ENCODE measurements around the gene PLEKHG4. TPM values are rescaled to one million over a fixed set of nuclear protein-coding genes. Genes with fewer than 3 reads are reported as not detected.

PLEKHG4 gene
- total RNA-seq, 1 experiment from 2014 or later, result 32.7 TPM

GRCh38 chr16:67327743-67328142, 48.4 kb downstream of the PLEKHG4 start:
- H3K4me1 Mint-ChIP-seq (ENCODE audit: insufficient read depth, unreplicated experiment), result no peaks in the 10 kb centered on the region
- no peaks in the 10 kb centered on the region for H3K9me3 Mint-ChIP-seq (ENCODE audit: unreplicated experiment)
- H3K4me3 Mint-ChIP-seq (ENCODE audit: unreplicated experiment), result no peak overlapping the region
- intact Hi-C loops (cut with micrococcal nuclease), result no loop called here
- no TSS peak for BruUV-seq (replicated peaks)
- peaks cover 36% of the 10 kb centered on the region for H3K27me3 Mint-ChIP-seq (ENCODE audit: insufficient read depth, unreplicated experiment)
- no peak overlapping the region for H3K27ac Mint-ChIP-seq (ENCODE audit: low read depth, unreplicated experiment)
- DNase-seq (ENCODE audit: unreplicated experiment), result no peak
- TF ChIP-seq CTCF (IDR thresholded peaks at IDR 0.05; ENCODE audit: unreplicated experiment), result no peak
- CTCF ChIA-PET, result interaction anchor here (1.3 kb wide), 1 partner anchor 67 kb away, joined by 5 read pairs; no protein-coding TSS in a partner anchor
- H3K36me3 Mint-ChIP-seq (ENCODE audit: insufficient read depth, unreplicated experiment), result no peaks in the 10 kb centered on the region
- POLR2A ChIA-PET, result interaction anchor here (1.6 kb wide), 1 partner anchor 10 kb away, joined by 6 read pairs; no protein-coding TSS in a partner anchor

DNA sequence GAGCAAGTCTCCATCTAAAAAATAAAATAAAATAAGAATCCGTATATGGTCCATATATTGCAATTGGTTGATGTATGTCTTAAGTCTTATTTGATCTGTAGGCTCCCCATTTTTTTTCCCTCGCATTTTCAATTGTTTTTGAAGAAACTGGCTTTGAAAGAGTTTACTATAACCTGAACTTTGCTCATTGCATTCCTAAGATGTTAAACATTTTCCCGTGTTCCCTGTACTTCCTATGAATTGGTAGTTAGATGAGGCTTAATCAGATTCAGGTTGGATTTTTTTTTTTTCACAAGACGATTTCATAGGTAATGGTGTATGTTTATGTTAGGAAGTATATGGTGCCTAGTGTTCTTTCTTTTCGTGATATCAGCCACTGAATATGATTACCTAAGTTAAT, 50.6 kb downstream of the PLEKHG4 start:
- TF ChIP-seq CTCF (IDR thresholded peaks at IDR 0.05; ENCODE audit: unreplicated experiment), result no peak

DNA sequence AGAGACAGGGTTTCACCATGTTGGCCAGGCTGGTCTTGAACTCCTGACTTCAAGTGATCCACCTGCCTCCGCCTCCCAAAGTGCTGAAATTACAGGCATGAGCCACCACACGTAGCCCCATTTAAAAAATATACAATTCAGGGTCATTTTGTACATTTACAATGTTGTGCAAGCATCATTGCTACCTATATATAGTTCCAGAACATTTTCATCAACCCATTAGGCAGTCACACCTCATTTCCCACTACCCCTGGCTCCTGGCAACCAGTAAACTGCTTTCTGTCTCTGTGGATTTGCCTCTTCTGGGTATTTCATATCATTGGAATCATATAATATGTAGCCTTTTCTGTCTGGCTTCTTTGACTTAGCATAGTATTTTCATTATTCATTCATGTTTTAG, 54.0 kb downstream of the PLEKHG4 start:
- POLR2A ChIA-PET, result no interaction called here
- CTCF ChIA-PET, result no interaction called here
- Mint-ChIP-seq H3K9me3 (ENCODE audit: unreplicated experiment) (no peaks in the 10 kb centered on the region), H3K36me3 (ENCODE audit: insufficient read depth, unreplicated experiment) (no peaks in the 10 kb centered on the region), H3K4me1 (ENCODE audit: insufficient read depth, unreplicated experiment) (no peaks in the 10 kb centered on the region), H3K27ac (ENCODE audit: low read depth, unreplicated experiment) (no peak overlapping the region), H3K27me3 (ENCODE audit: insufficient read depth, unreplicated experiment) (no peaks in the 10 kb centered on the region), H3K4me3 (ENCODE audit: unreplicated experiment) (no peak overlapping the region)
- no TSS peak for BruUV-seq (replicated peaks)
- no peak for TF ChIP-seq CTCF (IDR thresholded peaks at IDR 0.05; ENCODE audit: unreplicated experiment)
- no peak for DNase-seq (ENCODE audit: unreplicated experiment)
- intact Hi-C loops (cut with micrococcal nuclease), result no loop called here

More for the DNA sequence above, 50.6 kb downstream of the PLEKHG4 start:
- Mint-ChIP-seq H3K27ac (ENCODE audit: low read depth, unreplicated experiment) (no peak overlapping the region), H3K36me3 (ENCODE audit: insufficient read depth, unreplicated experiment) (no peaks in the 10 kb centered on the region), H3K4me1 (ENCODE audit: insufficient read depth, unreplicated experiment) (no peaks in the 10 kb centered on the region), H3K27me3 (ENCODE audit: insufficient read depth, unreplicated experiment) (peaks cover 15% of the 10 kb centered on the region), H3K4me3 (ENCODE audit: unreplicated experiment) (no peak overlapping the region), H3K9me3 (ENCODE audit: unreplicated experiment) (no peaks in the 10 kb centered on the region)
- intact Hi-C loops (cut with micrococcal nuclease), result no loop called here
- no TSS peak for BruUV-seq (replicated peaks)
- ChIA-PET CTCF (interaction anchor here (0.6 kb wide), 1 partner anchor 15 kb away, joined by 5 read pairs; no protein-coding TSS in a partner anchor), POLR2A (interaction anchor here (0.7 kb wide), 1 partner anchor 20 kb away, joined by 4 read pairs; no protein-coding TSS in a partner anchor)
- DNase-seq (ENCODE audit: unreplicated experiment), result no peak

GRCh38 chr16:67336116-67336515, 56.8 kb downstream of the PLEKHG4 start:
- Mint-ChIP-seq H3K27ac (ENCODE audit: low read depth, unreplicated experiment) (no peak overlapping the region), H3K9me3 (ENCODE audit: unreplicated experiment) (no peaks in the 10 kb centered on the region), H3K36me3 (ENCODE audit: insufficient read depth, unreplicated experiment) (no peaks in the 10 kb centered on the region), H3K4me1 (ENCODE audit: insufficient read depth, unreplicated experiment) (no peaks in the 10 kb centered on the region), H3K4me3 (ENCODE audit: unreplicated experiment) (no peak overlapping the region), H3K27me3 (ENCODE audit: insufficient read depth, unreplicated experiment) (no peaks in the 10 kb centered on the region)
- BruUV-seq (replicated peaks), result no TSS peak
- CTCF ChIA-PET, result interaction anchor here (0.6 to 1.5 kb wide), 2 partner anchors 10 to 92 kb away, joined by 3 to 4 read pairs; partner anchors contain the start of genes KCTD19 and LRRC36
- POLR2A ChIA-PET, result no interaction called here
- TF ChIP-seq CTCF (IDR thresholded peaks at IDR 0.05; ENCODE audit: unreplicated experiment), result no peak
- DNase-seq (ENCODE audit: unreplicated experiment), result no peak
- intact Hi-C loops (cut with micrococcal nuclease), result no loop called here

Data from MCF 10A (cell line).